Astrocyte (in vitro differentiated cells and primary cell): ENCODE results near the gene ZDHHC16.
"Not testable (repeated sequence)": the region's sequence is repeated elsewhere in the genome, so short reads cannot be mapped to it uniquely, and the experiment has no call there.

Experiments
- CTCF ChIP-seq: IDR thresholded peaks from 2 replicates; pipeline ENCODE4 v1.5.1; 2011; ENCODE audit warnings: low read depth, mild to moderate bottlenecking, inconsistent platforms, low read length, moderate library complexity; ENCODE audit not compliant: insufficient read depth
- EZH2 ChIP-seq: IDR thresholded peaks from 2 replicates; pipeline ENCODE4 v1.6.1; 2012; ENCODE audit warnings: mild to moderate bottlenecking, low read length, inconsistent platforms; ENCODE audit not compliant: insufficient read depth

GRCh38 chr10:97406483-97406882 lies 39.5 kb upstream of the ZDHHC16 start:
- not testable (repeated sequence) for TF ChIP-seq CTCF, EZH2
